Measurements from ENCODE around the gene HOXD3.

DNA sequence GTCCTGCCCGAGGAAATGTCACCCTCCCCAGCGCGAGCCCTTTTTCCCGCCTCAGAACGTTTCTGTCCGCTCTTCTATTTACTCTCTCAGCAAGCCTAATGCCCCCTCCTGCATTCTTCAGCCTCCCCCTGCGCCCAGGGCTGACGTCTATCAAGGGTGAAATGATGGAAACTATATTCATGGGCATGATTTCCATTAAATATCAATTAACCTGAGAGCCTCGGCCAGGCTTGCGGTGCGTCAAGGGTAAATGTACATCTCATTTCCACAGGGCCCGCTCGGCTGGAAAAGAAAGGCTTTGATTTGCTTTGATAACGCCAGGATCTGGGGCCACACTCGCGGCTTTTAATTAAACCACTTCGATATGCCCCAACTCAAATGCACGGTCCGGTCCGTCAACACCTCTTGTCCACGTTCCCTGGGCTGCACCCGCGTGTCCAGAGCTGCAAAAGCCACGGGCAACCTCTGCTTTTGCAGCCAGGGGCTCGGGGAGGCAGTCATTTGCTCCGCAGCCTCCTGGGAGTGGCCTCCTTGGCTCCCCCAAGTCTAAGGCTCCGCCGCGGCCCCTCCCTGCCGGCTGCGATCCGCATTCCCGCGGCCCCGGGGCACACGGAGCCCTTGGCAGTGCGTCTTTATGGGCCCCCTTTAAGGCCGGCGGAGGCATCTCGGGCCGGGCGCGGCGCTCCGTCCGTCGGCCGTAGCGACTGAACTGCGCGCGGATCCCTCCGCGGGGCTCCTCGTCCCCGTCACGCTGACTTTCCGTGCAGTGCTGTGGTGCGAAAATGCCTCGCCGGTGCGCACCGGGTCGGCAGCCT, 27.9 kb upstream of the HOXD3 start, which contains the start of gene HOXD8:
- TF ChIP-seq, protein P1, sequence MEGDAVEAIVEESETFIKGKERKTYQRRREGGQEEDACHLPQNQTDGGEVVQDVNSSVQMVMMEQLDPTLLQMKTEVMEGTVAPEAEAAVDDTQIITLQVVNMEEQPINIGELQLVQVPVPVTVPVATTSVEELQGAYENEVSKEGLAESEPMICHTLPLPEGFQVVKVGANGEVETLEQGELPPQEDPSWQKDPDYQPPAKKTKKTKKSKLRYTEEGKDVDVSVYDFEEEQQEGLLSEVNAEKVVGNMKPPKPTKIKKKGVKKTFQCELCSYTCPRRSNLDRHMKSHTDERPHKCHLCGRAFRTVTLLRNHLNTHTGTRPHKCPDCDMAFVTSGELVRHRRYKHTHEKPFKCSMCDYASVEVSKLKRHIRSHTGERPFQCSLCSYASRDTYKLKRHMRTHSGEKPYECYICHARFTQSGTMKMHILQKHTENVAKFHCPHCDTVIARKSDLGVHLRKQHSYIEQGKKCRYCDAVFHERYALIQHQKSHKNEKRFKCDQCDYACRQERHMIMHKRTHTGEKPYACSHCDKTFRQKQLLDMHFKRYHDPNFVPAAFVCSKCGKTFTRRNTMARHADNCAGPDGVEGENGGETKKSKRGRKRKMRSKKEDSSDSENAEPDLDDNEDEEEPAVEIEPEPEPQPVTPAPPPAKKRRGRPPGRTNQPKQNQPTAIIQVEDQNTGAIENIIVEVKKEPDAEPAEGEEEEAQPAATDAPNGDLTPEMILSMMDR (IDR thresholded peaks at IDR 0.05), result no peak
- TF ChIP-seq POLR2AphosphoS5 (IDR thresholded peaks at IDR 0.05) (peak; percentile 42 to 52), POLR2A (IDR thresholded peaks at IDR 0.05; ENCODE audit: low read depth) (no peak)
